WI38 (cell line): ENCODE measurements around the gene CNKSR3.

Experiments
- H3K4me3 ChIP-seq: 2 replicates; pipeline ENCODE4 v1.5.1; 2011; ENCODE audit warnings: low read depth, mild to moderate bottlenecking, control low read depth, low read length
- CTCF ChIP-seq: IDR thresholded peaks from 2 replicates; pipeline ENCODE4 v1.5.1; 2012; ENCODE audit warnings: low read depth, mild to moderate bottlenecking, control low read depth, low read length

The CNKSR3 gene

GRCh38 chr6:154341871-154342270, 168.6 kb downstream of the CNKSR3 start:
- H3K4me3 ChIP-seq, result no peak overlapping the region
- no peak for TF ChIP-seq CTCF

GRCh38 chr6:154341336-154341735, 169.1 kb downstream of the CNKSR3 start:
- H3K4me3 ChIP-seq, result no peak overlapping the region
- no peak for TF ChIP-seq CTCF
